ENCODE data around the gene SLC44A3. TPM values are rescaled to one million over a fixed set of nuclear protein-coding genes. Genes with fewer than 3 reads are reported as not detected.

The SLC44A3 gene
- total RNA-seq, 1 donor from 2014 or later: 2.2 TPM

DNA sequence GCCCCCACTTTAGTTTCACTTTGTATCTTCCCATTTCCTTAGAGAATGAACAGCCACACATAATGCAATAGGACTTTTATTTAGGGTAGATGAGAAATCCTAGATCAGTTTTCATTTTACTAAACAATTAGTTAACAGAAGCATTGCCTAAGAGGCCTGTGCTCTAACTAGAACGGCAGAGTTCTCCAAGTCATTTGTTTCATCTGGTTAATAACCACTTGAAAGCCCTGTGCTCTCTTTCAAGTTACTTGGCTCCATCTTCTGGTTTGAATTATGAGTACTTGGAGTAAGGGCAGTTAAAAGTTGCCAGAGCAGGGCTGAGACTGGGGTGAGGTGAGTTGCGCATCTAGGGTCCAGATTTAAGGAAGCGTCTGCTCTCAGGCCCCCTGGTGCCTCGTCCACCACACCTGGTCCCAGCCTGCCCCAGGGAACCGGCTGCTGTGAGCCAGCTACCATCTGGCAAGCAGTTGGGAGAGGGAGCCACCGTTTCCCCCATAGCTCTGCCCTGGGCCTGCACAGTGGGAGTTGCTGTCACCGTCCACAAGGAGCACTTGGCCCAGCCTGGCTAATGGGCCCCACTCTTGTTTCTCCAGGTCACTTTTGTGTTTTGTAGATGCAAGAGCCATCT is 18.1 kb upstream of the SLC44A3 start:
- DNase-seq: no peak

DNA sequence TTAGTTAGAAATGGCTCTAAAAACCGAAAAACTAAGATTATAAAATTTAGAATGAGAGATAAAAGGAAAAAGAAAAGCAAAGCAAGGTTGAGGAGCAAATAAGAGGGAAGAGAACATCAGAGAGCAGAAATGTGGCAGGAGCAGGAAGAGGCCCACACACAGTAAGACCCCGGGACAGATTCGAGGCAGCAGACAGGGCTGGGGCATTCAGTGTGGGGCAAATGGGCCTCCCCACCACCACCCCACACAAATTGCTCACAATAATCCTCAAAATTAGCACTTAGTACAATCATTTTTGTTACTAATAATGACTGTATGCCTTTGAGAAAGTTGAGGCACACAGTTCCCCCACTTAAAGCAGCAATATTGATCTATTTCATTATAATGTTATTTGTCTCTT is 17.1 kb upstream of the SLC44A3 start:
- no peak for DNase-seq

DNA sequence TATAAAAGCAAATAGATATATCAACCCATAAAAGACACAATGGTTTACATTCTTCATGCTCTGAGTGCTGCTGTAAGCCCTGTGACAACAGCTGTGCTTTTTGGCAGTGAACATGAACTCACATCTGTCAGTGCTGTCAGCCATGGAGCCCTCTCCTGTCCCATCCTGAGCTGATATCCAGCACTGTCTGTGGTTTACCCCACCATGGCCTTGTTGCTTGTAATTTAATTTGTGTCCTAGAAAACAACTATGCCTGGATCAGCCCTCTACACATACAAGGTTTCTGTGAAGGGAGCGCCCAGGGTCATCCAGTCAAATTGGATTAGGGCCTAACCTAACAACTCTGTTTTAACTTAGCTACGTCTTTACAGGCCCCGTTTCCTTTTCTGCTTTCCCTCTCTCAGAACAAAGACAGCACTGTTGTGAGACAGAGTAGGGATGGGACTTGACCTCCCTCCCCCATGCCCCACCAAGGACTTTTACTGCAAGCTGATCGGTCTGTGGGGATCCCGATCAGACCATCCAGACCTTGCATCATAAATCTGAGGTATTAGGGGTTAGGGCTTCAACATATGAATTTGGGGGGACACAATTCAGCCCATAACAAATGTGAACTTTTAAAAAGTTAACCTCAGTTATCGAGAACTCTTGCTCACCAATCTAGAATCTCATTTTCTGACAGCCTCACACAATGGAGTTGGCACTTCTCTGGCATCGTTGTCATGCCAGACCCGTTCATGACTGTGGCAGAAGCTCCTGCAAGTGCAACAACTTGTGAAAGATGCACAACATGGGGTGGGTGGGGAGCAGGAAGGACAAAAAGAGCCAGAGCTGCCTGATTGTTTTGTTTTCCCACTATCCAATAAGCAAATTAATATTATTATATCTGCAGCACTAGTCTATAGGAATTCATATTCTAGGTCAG is 16.4 kb upstream of the SLC44A3 start:
- peak; percentile 30 for DNase-seq

DNA sequence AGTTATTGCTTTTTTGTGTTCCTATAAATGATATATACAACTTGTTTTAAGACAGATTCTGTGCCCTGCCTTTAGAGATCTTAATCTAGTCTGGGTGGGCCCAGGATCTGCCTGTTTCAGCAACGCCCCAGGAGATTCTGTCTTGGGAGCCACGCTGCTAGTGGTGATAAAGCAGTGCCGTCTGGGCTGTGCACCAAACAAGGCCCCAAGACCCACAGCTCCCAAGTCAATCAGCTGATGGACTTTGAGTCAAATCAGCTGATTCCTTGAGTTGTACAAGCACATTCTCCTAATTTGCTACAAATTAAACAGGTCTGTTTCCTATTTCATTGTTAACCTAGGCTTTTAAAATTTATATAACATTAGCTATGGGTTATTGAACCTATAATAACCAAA is 15.7 kb upstream of the SLC44A3 start:
- no peak for DNase-seq

DNA sequence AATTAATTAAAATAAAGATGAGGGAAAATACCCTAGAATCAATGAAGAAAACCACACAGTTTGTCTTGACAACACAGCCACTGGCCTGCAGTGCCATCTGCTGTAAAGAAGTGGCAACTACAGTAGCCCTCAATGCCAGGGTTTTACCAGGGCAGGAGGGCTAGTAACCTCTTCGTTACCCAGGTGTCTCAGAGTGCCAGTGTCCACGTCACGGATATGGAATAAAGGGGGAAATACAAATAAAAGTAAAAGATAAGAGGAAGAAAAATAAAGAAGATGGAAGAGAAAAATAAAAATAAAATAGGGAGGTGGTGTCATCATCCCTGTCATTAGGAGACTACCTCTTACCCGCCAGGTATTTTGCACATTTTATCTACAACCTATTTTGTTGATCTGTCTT is 14.2 kb upstream of the SLC44A3 start:
- peak; percentile 30 for DNase-seq

DNA sequence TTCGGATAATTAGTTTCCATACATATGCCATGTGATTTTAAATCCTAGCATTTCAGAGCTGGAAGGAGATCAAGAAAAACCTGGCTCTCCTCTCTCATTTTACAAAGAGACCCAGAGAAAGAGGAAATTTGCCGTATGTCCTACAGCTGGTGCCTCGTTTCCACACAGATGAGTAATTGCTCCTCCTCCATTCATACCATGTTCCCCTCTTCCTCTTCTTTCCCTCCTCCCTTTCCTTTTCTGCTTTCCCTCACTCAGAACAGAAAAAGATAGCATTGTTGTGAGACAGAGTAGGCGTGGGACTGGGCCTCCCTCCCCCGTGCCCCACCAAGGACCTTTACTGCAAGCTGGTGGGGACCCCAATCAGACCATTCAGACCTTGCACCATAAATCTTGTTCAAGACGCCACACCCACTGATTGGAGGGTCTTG is 13.7 kb upstream of the SLC44A3 start:
- no peak for DNase-seq

DNA sequence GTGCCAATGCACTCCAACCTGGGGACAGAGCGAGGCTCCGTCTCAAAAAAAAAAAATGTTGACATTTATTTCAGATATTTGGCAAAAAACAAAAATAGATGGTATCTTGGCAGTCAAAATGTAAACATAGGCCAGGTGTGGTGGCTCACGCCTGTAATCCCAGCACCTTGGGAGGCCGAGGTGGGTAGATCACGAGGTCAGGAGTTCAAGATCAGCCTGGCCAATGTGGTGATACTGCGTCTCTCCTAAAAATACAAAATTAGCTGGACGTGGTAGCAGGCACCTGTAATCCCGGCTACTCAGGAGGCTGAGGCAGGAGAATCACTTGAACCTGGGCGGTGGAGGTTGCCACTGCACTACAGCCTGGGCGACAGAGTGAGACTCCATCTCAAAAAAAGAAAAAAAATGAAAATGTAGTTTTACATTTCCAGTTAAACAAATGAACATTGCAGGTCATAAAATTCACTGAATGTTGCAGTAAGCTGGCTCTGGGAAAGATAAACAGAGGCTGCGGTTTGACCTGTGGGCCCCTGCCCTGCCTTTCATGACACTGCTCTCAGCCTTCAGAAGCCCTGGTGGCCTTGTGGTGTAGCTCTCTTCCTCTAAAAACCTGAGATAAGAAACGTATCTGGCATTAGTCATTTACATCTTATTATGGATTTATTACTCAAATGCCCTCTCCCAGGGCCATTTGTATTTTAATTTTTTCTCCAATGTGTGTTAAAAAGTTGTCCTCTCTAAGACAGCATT is 12.2 kb upstream of the SLC44A3 start:
- no peak for DNase-seq

DNA sequence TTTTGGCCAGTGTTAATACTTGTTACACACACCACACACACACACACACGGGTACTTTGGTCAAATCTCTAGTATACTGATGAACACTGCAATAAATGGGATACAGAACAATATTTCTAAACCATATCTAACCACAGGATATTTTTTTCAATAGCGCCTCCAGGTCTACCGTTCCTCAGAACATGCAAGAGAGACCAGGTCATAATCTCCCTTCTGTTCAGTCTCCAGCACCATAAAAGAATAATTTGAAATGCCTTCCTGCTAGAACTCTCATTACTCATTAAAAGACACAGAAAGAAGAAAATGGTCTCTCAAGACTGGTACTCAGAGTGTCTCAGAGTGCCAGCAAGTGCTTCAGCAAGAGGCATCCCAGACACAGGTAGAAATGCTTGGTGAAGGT is 11.5 kb upstream of the SLC44A3 start:
- DNase-seq: no peak

DNA sequence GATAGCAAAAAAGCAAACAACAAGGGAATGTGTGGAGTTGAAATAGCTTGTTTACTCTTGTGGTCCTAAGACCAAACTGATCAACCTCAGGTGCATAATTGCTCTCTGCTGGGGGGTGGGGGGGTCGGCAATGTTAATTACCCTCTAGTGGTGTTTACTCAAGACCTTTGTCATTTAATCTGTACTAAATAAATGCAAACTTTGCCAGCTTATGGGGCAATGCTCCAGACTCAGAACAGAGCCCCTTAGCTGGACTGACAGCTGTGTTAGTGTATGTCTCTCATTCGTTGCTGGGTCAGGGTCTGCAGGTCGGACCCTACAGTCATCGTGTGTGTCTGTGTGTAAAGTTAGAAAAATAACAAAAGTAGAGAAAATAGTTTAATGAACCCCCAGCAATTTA is 7.2 kb upstream of the SLC44A3 start:
- DNase-seq: no peak

DNA sequence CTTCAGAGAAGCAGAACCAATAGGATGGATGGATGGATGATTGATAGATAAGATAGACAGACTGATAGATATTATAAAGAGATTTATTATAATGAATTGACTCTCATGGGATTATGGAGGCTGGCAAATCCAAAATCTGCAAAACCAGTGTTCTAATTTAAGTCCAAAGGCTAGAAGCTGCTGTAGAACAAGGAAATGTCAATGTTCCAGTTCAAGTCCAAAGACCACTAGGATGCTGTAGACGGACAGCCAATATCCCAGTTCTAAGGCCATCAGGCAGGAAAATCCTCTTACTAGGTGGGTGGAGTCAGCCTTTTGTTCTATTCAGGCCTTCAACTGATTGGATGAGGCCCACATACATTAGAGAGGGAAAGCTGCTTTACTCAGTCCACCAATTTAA is 4.1 kb upstream of the SLC44A3 start:
- DNase-seq: no peak

DNA sequence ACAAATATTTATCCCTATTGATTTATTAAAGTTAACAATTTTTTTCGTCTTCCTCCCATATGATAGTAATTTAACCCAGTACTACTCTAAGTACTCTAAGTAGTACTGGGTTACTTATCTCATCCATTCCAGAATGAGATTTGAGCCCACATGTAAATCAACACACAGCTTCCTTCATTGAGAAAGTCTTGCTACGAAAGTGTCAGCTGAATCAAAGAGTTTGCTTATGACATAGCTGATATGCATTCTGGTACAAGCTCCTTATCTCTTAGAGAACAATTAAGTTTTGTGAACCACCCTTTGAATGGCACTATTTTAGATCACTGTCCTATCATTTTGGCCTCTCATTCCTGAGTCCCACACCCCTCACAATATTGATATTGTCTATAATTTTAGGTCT is 2.4 kb upstream of the SLC44A3 start:
- no peak for DNase-seq

DNA sequence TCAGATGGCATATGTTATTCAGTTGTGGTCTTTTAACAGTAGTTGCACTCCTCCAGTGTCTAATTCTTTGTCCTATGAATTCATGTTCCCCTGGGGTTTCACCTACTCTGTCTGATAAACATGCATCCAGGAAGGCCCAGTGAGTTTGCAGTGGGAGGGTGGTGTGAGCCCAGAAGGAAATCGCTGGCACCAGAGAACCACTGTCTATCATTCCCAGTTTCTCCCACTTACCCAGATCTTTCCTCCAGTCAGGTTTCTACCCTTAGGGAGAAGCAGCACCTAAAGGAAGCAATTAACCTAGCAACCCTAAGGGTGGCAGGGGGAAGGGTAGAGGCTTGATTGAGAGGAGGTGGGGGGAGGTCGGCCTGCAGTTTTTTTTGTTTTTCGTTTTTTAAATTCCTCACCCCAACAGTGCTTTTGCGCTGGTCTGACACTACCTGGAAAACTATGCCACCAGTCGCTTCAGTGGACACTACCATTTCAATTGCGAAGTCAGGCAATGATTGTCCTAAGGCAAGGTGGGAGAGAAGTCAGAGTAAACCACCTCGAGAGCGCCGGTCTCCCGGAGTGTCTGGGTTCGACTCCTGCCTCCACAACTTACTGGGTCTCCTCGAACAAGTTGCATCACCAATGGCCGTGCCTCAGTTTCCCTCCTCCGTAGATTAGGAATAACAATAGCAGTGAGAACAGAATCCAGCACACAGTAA is 766 bp upstream of the SLC44A3 start:
- no peak for DNase-seq

DNA sequence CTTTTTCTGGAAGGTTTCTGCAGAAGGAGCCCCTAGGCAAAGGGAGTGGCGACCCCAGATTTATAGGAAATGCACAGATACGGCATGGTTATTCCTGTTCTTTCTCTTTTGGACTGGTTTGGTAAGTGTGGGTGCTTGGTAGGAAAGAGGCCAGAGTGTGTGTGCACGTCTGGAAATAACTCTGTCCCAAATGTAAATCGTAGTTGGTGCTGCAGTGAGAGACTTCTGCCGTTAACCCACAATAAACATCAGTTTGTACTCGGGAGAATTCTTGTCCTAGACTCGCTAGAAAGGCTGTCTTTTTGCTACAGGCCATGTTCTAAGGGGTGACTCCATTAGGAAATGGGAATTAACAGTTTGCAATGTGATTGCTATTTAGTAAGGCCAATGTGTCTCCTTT is 779 bp downstream of the SLC44A3 start:
- no peak for DNase-seq

DNA sequence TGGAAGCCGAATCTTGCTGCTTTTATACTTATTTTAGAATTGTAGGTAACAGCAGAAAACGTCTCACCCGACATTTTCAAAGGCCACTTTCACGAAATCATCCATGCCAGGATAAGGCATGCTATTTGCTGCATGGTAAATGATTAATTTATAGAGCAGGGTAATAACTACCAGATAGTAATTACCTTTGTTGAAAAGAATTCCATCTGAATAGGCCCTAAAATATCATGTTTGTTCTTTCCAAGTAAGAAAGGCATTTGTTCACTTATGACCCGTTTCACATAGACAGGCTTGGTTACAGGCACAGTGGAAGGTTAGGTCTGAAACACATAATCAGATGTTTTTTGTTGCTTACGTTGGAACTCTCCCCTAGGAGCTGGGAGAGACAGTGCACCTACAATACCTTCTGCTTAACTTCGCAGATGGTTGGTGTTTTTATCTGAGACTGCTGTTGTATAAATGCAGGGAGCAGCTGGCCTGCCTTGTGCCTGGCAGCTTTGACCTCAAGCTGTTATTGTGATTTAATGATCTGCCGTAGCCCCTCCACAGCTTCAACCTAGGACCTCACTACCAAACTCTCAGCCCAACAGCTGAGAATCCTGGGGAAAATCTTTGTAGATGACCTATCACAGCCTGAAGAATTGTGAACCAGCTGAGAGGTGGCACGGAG is 1.6 kb downstream of the SLC44A3 start:
- no peak for DNase-seq

DNA sequence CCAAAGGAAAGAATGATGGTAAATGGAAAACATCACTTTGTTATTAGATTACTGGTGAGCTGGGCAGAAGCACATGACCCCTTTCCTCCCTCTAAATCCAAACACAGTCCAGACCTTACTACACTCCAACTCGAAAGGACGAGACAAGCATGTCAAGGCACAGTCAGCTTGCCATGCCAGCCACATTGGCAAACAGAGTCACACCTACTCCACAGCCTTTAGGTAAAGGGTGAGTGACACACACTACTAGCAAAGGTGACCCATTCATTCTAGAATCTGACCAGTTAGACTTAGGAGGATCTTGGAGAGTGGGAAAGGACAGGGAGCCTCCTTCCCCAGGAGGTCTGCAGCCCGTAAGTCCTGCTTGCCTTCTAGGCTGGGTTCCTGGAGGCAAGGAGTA is 3.0 kb downstream of the SLC44A3 start:
- no peak for DNase-seq

DNA sequence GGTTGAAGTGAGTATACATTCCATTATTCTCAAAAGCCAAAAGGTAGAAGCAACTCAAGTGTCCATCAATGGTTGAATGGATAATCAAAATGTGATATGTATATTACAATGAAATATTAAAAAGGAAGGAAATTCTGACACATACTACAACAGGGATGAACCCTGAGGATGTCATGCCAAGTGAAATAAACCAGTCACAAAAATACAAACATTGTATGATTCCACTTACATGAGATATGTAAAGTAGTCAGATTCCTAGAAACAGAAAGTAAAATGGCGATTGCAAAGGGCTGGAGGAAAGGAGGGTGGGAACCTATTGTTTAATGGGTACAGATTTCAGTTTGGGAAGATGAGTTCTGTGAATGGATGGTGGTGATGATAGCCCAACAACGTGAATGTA is 5.8 kb downstream of the SLC44A3 start:
- DNase-seq: no peak

DNA sequence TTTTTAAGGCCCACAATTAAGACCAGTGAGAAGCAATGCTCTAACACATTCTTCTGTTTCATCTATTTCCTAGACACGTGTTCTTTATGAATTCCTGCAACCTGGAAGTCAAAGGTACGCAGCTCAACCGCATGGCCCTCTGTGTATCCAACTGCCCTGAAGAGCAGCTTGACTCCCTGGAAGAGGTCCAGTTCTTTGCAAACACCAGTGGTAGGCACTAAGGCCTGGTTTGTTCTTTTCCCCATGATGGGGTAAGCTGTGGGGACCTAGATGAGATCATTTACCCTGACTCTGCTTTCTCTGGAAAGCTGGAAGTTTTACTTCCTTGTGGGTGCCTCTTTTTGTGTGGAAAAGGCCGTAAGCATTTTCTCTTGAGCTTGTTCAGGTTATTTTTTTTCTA is 7.3 kb downstream of the SLC44A3 start:
- DNase-seq: no peak

DNA sequence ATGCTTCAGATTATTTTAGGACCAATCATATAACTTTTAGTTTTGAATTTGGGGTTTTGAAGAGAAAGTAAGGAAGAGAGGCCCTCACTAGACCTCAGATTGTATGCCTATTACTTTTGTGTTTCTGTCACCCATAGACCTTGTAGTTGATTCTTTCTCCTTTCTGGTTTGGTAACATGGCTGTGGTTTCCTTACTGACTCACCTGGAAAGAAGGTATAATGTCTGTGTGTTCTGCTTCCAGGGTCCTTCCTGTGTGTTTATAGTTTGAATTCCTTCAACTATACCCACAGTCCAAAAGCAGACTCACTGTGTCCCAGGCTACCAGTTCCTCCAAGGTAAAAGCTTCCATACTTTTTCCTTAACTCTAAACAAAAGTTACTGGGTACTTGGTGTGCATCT is 8.1 kb downstream of the SLC44A3 start:
- DNase-seq: no peak

DNA sequence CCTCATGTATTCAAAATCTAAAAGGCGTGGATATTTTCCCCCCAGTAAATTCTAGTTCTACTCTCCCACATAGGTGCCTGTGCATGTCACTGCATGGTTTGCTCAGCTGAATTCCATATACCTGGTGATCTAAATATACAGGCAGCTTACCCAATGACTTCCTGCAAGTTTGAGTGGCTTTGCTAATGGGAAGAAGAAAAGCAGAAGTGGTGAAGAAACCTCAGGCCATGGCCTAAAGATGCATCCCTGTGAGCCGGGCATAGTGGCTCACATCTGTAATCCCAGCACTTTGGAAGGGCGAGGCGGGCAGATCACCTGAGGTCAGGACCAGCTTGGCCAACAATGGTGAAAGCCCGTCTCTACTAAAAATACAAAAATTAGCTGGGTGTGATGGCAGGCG is 11.5 kb downstream of the SLC44A3 start:
- DNase-seq: no peak

DNA sequence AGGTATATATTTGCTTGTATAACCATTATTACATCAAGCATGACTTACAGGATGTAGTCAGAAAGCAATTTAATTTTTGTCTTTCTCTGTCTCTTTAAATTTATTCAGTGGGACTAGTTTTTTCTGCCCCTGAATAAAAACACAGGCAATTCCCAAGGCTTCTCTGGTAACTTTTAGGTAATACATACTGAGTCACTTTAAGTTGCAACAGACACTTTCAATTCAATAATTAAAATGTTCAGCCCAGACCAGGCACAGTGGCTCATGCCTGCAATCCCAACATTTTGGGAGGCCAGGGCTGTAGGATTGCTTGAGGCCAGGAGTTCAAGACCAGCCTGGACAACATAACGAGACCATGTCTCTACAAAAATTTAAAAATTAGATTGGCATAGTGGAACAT is 12.3 kb downstream of the SLC44A3 start:
- no peak for DNase-seq

DNA sequence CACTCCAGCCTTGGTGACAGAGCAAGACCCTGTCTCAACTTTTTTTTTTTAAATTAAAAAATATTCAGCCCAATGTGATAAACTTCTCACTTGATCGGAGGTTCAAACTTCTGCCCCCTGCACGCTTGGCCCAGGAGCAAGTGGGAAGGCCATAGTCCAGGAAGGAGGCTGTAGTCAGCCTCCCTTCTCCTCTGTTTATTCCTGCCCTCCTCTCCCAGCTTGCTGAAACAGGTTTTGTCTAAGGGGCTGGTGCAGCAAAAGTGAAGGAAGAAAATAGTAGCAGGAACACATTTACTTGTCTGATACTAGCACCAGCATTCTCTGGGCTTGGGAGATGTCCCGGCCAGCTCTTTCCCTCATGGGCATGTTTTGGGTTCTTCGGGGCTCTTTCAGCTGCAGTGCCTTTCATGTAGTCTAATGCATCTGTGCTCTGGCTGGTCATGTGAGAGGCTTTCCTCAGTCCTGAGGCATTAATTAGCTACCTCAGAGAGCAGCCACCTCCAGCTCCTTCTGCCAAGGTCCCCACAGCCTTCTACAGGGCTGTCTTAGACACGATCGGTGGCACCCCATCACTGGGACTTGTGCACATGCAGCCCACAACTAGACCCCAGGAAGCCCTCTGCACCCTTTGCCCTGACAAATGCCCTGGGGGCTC is 12.9 kb downstream of the SLC44A3 start:
- DNase-seq: no peak

DNA sequence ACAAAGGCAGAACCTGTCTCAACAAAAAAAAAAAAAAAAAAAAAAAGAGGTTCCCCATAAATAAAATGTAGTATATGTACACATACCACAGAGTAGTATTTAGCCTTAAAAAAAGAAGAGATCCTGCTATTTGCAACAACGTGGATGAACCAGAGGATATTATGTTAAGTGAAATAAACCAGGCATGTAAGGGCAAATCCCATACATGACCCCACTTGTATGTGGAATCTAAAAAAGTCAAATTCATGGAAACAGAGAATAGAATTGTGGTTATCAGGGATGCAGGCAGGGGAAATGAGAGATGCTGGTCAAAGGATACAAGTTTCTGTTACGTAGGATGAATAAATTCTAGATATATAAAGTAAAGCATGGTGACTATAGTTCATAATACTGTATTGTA is 16.7 kb downstream of the SLC44A3 start:
- DNase-seq: no peak
